GM12878 (cell line): ENCODE data around the gene ZDHHC21. TPM values are rescaled to one million over a fixed set of nuclear protein-coding genes. Genes with fewer than 3 reads are reported as not detected.

ENCODE experiments used
- ATAC-seq: fragments of 200-7000 bp; cut with Tn5 transposase; 3 replicates; pipeline ENCODE4 v1.9.1; 2020; ENCODE audit warnings: mild to moderate bottlenecking, moderate library complexity
- BruUV-seq: library from RNA; stranded (reverse); fragments of 400-500 nt; replicated peaks from 2 replicates; lab custom pipeline; 2021; lab: Mats Ljungman, UMichigan
- CTCF ChIA-PET: fragments of 300-600 bp; sonication (Branson Sonifier 250); formaldehyde crosslinking; extraction: SDS; loops from one replicate; lab custom pipeline; 2021; ENCODE audit warnings: inconsistent platforms; lab: Yijun Ruan, JAX
- POLR2A ChIA-PET: fragments of 350-600 bp; formaldehyde crosslinking; extraction: SDS; loops from one replicate; lab custom pipeline; 2021; ENCODE audit warnings: inconsistent platforms; lab: Charles Lee
- RAD21 ChIA-PET: fragments of 300-600 bp; sonication (Branson Sonifier 250); formaldehyde crosslinking; loops from one replicate; lab custom pipeline; 2023; ENCODE audit warnings: antibody characterized with exemption; ENCODE audit not compliant: unreplicated experiment; lab: Charles Lee
- SMC1A ChIA-PET: fragments of 300-600 bp; sonication (Branson Sonifier 250); formaldehyde crosslinking; loops from one replicate; lab custom pipeline; 2023; ENCODE audit not compliant: unreplicated experiment, uncharacterized antibody; lab: Charles Lee
- DNase-seq: peaks from one replicate; pipeline ENCODE4 v3.0.0-alpha.2; 2011; ENCODE audit warnings: low read depth, low spot score
- FAIRE-seq: peaks from 3 replicates; lab custom pipeline; 2011; peaks lifted over from hg19 to GRCh38; lab: Jason Lieb, UNC
- H2AFZ ChIP-seq: 2 replicates; pipeline ENCODE4 v1.6.0; 2011; ENCODE audit warnings: low read depth, low read length, control low read depth; ENCODE audit not compliant: control insufficient read depth
- H3K27ac ChIP-seq: 2 replicates; pipeline ENCODE4 v1.5.1; 2011; ENCODE audit warnings: control low read depth; ENCODE audit not compliant: control insufficient read depth, insufficient read depth
- H3K27me3 ChIP-seq, 2 experiments: replicated peaks in 1 of 2; 2 replicates each; pipeline versions ENCODE4 v1.6.0 to v1.6.1; 2011; ENCODE audit warnings: low read length in 1 of 2; ENCODE audit not compliant: control insufficient read depth in 2 of 2, insufficient read depth in 2 of 2
- H3K36me3 ChIP-seq, 2 experiments: 2 replicates each; pipeline ENCODE4 v1.5.1; 2011; ENCODE audit warnings: low read length in 1 of 2; ENCODE audit not compliant: control insufficient read depth in 2 of 2, insufficient read depth in 2 of 2
- H3K4me1 ChIP-seq: 2 replicates; pipeline ENCODE4 v1.6.1; 2011; ENCODE audit warnings: mild to moderate bottlenecking, low read length, moderate library complexity, mixed read lengths; ENCODE audit not compliant: control insufficient read depth, insufficient read depth
- H3K4me2 ChIP-seq: 2 replicates; pipeline ENCODE4 v1.6.0; 2011; ENCODE audit warnings: control low read depth; ENCODE audit not compliant: control insufficient read depth, insufficient read depth
- H3K4me3 ChIP-seq: fragments of 200-600 bp; sonication (generic); 2 replicates; pipeline ENCODE4 v1.5.1; 2016
- H3K79me2 ChIP-seq: 2 replicates; pipeline ENCODE4 v1.6.0; 2011; ENCODE audit warnings: low read length; ENCODE audit not compliant: control insufficient read depth, insufficient read depth
- H3K9ac ChIP-seq: 2 replicates; pipeline ENCODE4 v1.8.0; 2011; ENCODE audit warnings: low read length, control low read depth, mixed read lengths; ENCODE audit not compliant: control insufficient read depth, insufficient read depth
- H3K9me3 ChIP-seq: replicated peaks from 3 replicates; pipeline ENCODE4 v1.5.1; 2011; ENCODE audit warnings: mild to moderate bottlenecking, low read length; ENCODE audit not compliant: control insufficient read depth, insufficient read depth
- H4K20me1 ChIP-seq: 2 replicates; pipeline ENCODE4 v1.6.0; 2011; ENCODE audit not compliant: control insufficient read depth, insufficient read depth
- CUX1 ChIP-seq: IDR thresholded peaks from 2 replicates; pipeline ENCODE4 v1.6.1; 2012; ENCODE audit warnings: improper control_type of control experiment, low read depth, low read length; ENCODE audit not compliant: insufficient replicate concordance
- HDAC6 ChIP-seq: fragments of 200-600 bp; sonication (generic); IDR thresholded peaks from one replicate; pipeline ENCODE4 v1.8.0; 2017; ENCODE audit warnings: antibody characterized with exemption; ENCODE audit not compliant: unreplicated experiment
- POLR2AphosphoS5 ChIP-seq: IDR thresholded peaks from 2 replicates; pipeline ENCODE4 v1.6.1; 2011; ENCODE audit warnings: mild to moderate bottlenecking, low read length, inconsistent platforms
- SIX5 ChIP-seq: IDR thresholded peaks from 2 replicates; pipeline ENCODE4 v1.6.1; 2011; ENCODE audit warnings: mild to moderate bottlenecking, low read depth, low read length, moderate library complexity; ENCODE audit not compliant: severe bottlenecking
- SKIL ChIP-seq: fragments of 450-650 bp; IDR thresholded peaks from 2 replicates; pipeline ENCODE4 v1.6.1; 2017; ENCODE audit warnings: mild to moderate bottlenecking, low read depth, inconsistent platforms; ENCODE audit not compliant: poor library complexity, severe bottlenecking
- SMAD1 ChIP-seq: fragments of 450-650 bp; IDR thresholded peaks from 2 replicates; pipeline ENCODE4 v1.6.1; 2018; ENCODE audit warnings: mild to moderate bottlenecking, low read depth; ENCODE audit not compliant: partially characterized antibody
- SREBF2 ChIP-seq: IDR thresholded peaks from 2 replicates; pipeline ENCODE4 v1.6.1; 2012; ENCODE audit warnings: mild to moderate bottlenecking, low read length
- ZNF687 ChIP-seq: fragments of 450-650 bp; IDR thresholded peaks from 2 replicates; pipeline ENCODE4 v1.6.1; 2017; ENCODE audit warnings: mild to moderate bottlenecking, moderate library complexity
- WGBS: methylation state at CpG from one replicate; pipeline ENCODE4 v1.1.6; 2016; ENCODE audit warnings: low lambda C conversion rate; ENCODE audit not compliant: insufficient replicate concordance, insufficient coverage; ENCODE audit errors: missing lambda C conversion rate; 5-methylcytosine and 5-hydroxymethylcytosine counted together
- in situ Hi-C: fragments of 300-500 bp; cut with MboI; formaldehyde crosslinking; loops from 9 replicates; pipeline ENCODE4 v1.14.3; 2018; ENCODE audit warnings: mixed read lengths
- intact Hi-C: fragments of 100-400 bp; cut with micrococcal nuclease; formaldehyde crosslinking; loops from one replicate; pipeline ENCODE4 v1.14.2; 2022; ENCODE audit not compliant: unreplicated experiment
- polyA plus RNA-seq, 11 experiments: library from polyadenylated mRNA; depleted of rRNA in 4 of 11; unstranded in 6 of 11; stranded (reverse) in 5 of 11; fragments of >200 nt; fragmentation: Nextera tagmentation in 4 of 11; fragmentation: Illumina TruSeq in 1 of 11; extraction: Ambion mirVana in 4 of 11; extraction: Trizol in 1 of 11; gene quantifications; 1 replicate in 1 of 11; 2 replicates in 10 of 11; pipeline versions ENCODE4 v1.2.1 to v1.2.3, GENCODE V29; 2011 to 2016; ENCODE audit warnings: inconsistent platforms in 2 of 11, missing spikeins in 2 of 11, low read depth in 1 of 11
- total RNA-seq, 4 experiments: library from RNA; depleted of rRNA in 3 of 4; stranded (reverse); fragments of >200 nt in 3 of 4; fragmentation: Illumina TruSeq in 1 of 4; extraction: Trizol in 1 of 4; gene quantifications; 2 replicates each; pipeline versions ENCODE4 v1.2.1 to v1.2.3, GENCODE V29; 2013 to 2021

Gene ZDHHC21
- total and polyA plus RNA-seq, 10 of the 15 experiments (the other 5 are each of a cell fraction or from before 2014, with no cell fraction given): 2.6 to 14.6 (median 9.1) TPM

- Histone ChIP-seq H3K27me3 (no peaks in the 10 kb centered on the region), H3K9ac (no peak overlapping the region), H3K4me2 (no peak overlapping the region), H3K4me1 (no peaks in the 10 kb centered on the region; the same call in 1 of the 2 replicates), H2AFZ (no peak overlapping the region), H3K4me3 (no peak overlapping the region), H4K20me1 (no peaks in the 10 kb centered on the region), H3K27ac (no peak overlapping the region), H3K9me3 (no peaks in the 10 kb centered on the region; the same call in 2 of the 3 replicates), H3K79me2 (no peaks in the 10 kb centered on the region), H3K36me3 (no peaks in the 10 kb centered on the region)
- DNase-seq: no peak
- SMC1A ChIA-PET: no interaction called here
- POLR2A ChIA-PET: no interaction called here
- CTCF ChIA-PET: no interaction called here
- intact Hi-C loops (no loop called here), in situ Hi-C loops (no loop called here)
- RAD21 ChIA-PET: no interaction called here
- FAIRE-seq: no peak
- no peak for ATAC-seq
- no TSS peak for BruUV-seq
- WGBS: 95% methylated on average over 3 of the region's 3 CpGs
- no peak for TF ChIP-seq SMAD1
- TF ChIP-seq CUX1: no peak
- TF ChIP-seq SKIL: no peak
- TF ChIP-seq ZNF687: no peak
- no peak for TF ChIP-seq HDAC6
- TF ChIP-seq SREBF2: no peak
- TF ChIP-seq SIX5: no peak
- no peak for TF ChIP-seq POLR2AphosphoS5
These were observed 101.8 kb downstream of the ZDHHC21 start for GRCh38 chr9:14591411-14591810.
